Brain microvascular endothelial cell (primary cell): Measurements from ENCODE around the gene ZFC3H1.
"Not testable (repeated sequence)": the region's sequence is repeated elsewhere in the genome, so short reads cannot be mapped to it uniquely, and the experiment has no call there.

Experiments used
- DNase-seq: peaks from one replicate; pipeline ENCODE4 v3.0.0-alpha.2; 2020
- H3K27ac ChIP-seq: fragments of 250-450 bp; sonication (Bioruptor Pico); 2 replicates; pipeline ENCODE4 v1.5.1; 2020; ENCODE audit warnings: mild to moderate bottlenecking, moderate library complexity
- H3K27me3 ChIP-seq: fragments of 250-450 bp; sonication (Bioruptor Pico); replicated peaks from 2 replicates; pipeline ENCODE4 v1.5.1; 2020; ENCODE audit warnings: mild to moderate bottlenecking
- H3K36me3 ChIP-seq: fragments of 250-450 bp; sonication (Bioruptor Pico); replicated peaks from 2 replicates; pipeline ENCODE4 v1.5.1; 2020; ENCODE audit warnings: mild to moderate bottlenecking
- H3K4me3 ChIP-seq: 2 replicates; pipeline ENCODE4 v1.5.1; 2011; ENCODE audit warnings: low read depth, mild to moderate bottlenecking, control low read depth, low read length, moderate library complexity
- CTCF ChIP-seq: IDR thresholded peaks from 2 replicates; pipeline ENCODE4 v1.5.1; 2011; ENCODE audit warnings: low read depth, mild to moderate bottlenecking, moderate library complexity, low read length, control low read depth, inconsistent platforms; ENCODE audit errors: missing control alignments
- in situ Hi-C: cut with HindIII; loops from 2 replicates; pipeline ENCODE4 v1.10.0; 2017; ENCODE audit warnings: low sequenced_read_pairs, low pct_ligation_motif_present

ZFC3H1 gene

GRCh38 chr12:71702590-71702989 is 38.9 kb upstream of the ZFC3H1 start:
- H3K36me3 ChIP-seq = no peaks in the 10 kb centered on the region
- DNase-seq = no peak
- H3K4me3 ChIP-seq = no peak overlapping the region
- no peak overlapping the region for H3K27ac ChIP-seq
- no peaks in the 10 kb centered on the region for H3K27me3 ChIP-seq
- in situ Hi-C loops = no loop called here
- no peak for TF ChIP-seq CTCF

- H3K36me3 ChIP-seq, H3K27ac ChIP-seq, in situ Hi-C loops: not testable (repeated sequence)
Observed at GRCh38 chr12:71702181-71702580, 38.5 kb upstream of the ZFC3H1 start.

GRCh38 chr12:71695782-71696181 is 32.1 kb upstream of the ZFC3H1 start:
- no peak overlapping the region for H3K4me3 ChIP-seq
- no peak overlapping the region for H3K27ac ChIP-seq
- in situ Hi-C loops = no loop called here
- H3K36me3 ChIP-seq = no peaks in the 10 kb centered on the region
- H3K27me3 ChIP-seq = no peaks in the 10 kb centered on the region
- no peak for TF ChIP-seq CTCF
- no peak for DNase-seq

More at GRCh38 chr12:71702181-71702580, 38.5 kb upstream of the ZFC3H1 start:
- H3K4me3 ChIP-seq, DNase-seq, H3K27me3 ChIP-seq: not testable (repeated sequence)

- no peak overlapping the region for H3K27ac ChIP-seq
- in situ Hi-C loops = no loop called here
- H3K4me3 ChIP-seq = no peak overlapping the region
- DNase-seq = no peak
- H3K36me3 ChIP-seq = no peaks in the 10 kb centered on the region
- H3K27me3 ChIP-seq = no peaks in the 10 kb centered on the region
- no peak for TF ChIP-seq CTCF
Observed at GRCh38 chr12:71694099-71694820, 30.6 kb upstream of the ZFC3H1 start.

GRCh38 chr12:71693651-71694050 is 30.0 kb upstream of the ZFC3H1 start:
- DNase-seq, H3K36me3 ChIP-seq, H3K27ac ChIP-seq, H3K27me3 ChIP-seq, in situ Hi-C loops, H3K4me3 ChIP-seq: not testable (repeated sequence)

- Histone ChIP-seq H3K4me3 (no peak overlapping the region), H3K36me3 (no peaks in the 10 kb centered on the region), H3K27ac (no peak overlapping the region), H3K27me3 (no peaks in the 10 kb centered on the region)
- in situ Hi-C loops = no loop called here
- no peak for TF ChIP-seq CTCF
- no peak for DNase-seq
Observed at GRCh38 chr12:71693126-71693525, 29.5 kb upstream of the ZFC3H1 start.

- H3K36me3 ChIP-seq = no peaks in the 10 kb centered on the region
- no peak overlapping the region for H3K4me3 ChIP-seq
- H3K27me3 ChIP-seq = no peaks in the 10 kb centered on the region
- DNase-seq = no peak
- no peak for TF ChIP-seq CTCF
- in situ Hi-C loops = no loop called here
- no peak overlapping the region for H3K27ac ChIP-seq
Observed at GRCh38 chr12:71691504-71692129, 28.0 kb upstream of the ZFC3H1 start.
